HG03457 (cell line): ENCODE data around the gene PRKAR1A.
"Not testable (repeated sequence)": the region's sequence is repeated elsewhere in the genome, so short reads cannot be mapped to it uniquely, and the experiment has no call there.

ENCODE experiments used
- ATAC-seq: cut with Tn5 transposase; IDR thresholded peaks from one replicate; pipeline ENCODE4 v1.9.1; 2021; ENCODE audit warnings: moderate number of reproducible peaks; ENCODE audit not compliant: unreplicated experiment

Gene PRKAR1A

DNA sequence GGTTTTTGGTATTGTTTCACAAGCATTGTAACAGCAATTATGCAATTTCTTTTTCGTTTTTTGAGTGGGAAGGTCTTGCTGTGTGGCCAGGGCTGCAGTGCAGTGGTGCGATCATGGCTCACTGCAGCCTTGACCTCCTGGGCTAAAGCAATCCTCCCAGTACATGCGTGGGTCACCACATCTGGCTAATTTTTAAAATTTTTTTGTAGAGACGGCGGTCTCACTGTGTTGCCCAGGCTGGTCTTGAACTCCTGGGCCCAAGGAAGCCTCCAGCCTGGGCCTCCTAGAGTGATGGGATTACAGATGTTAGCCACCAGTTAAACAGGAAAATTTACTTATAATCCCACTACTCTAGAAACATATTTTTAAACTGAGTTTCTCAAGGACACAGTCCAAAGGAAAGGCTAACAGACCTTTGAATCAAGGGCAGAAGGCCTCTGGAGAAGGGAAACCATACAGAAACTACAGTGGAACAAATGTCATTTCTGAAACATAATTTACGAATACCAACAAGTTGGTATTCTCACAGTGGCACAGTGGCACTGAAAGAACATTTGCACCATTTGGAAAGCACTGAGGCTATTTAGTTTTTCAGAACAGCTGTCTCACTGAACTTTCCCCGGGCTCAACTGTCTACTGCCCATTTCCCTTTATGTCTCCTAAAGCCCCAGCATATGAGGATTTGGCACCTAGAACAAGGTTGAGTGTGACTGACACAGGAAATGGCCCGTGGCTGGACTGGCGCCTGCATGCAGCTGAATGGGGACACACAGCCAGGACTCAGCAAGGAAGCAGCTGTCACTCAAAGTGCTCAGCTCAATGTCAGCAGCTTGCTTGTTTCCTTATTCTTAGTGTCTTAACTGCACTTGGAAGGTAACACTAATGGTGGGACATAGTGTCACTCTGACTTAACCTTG lies 2.8 kb upstream of the PRKAR1A start:
- no peak for ATAC-seq

- no peak for ATAC-seq
These were observed 968 bp upstream of the PRKAR1A start for GRCh38 chr17:68511254-68511670.

GRCh38 chr17:68511671-68512246 lies 471 bp upstream of the PRKAR1A start:
- ATAC-seq = peak; percentile 42

DNA sequence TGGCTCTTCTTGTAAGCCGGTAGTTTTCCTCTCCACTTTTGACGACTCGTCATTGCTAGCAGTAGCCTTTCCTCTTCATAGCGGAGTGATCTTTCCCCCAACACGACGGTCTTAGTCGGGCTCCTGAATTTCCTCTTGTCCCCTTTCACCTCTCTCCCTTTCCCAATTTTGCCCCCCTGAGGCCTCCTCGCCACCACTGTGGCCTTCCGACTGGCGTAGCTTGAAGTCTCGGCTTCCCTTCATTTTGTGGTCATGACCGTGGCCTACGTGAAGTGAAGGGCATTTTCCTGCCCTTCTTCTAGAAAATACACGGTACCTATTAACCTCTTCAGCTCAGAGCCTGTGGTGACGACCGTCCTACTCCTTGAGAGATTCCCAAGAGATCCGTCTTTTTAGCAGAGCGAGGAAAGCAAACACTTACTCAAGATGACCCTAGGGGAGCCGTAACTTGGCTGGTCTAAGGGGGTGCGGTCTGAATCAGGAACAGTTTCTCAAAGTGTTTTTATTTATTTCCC lies 787 bp downstream of the PRKAR1A start:
- no peak for ATAC-seq

GRCh38 chr17:68513932-68514331 lies 1.7 kb downstream of the PRKAR1A start:
- no peak for ATAC-seq

- ATAC-seq = no peak
These were observed 2.8 kb downstream of the PRKAR1A start for GRCh38 chr17:68514831-68515635.

DNA sequence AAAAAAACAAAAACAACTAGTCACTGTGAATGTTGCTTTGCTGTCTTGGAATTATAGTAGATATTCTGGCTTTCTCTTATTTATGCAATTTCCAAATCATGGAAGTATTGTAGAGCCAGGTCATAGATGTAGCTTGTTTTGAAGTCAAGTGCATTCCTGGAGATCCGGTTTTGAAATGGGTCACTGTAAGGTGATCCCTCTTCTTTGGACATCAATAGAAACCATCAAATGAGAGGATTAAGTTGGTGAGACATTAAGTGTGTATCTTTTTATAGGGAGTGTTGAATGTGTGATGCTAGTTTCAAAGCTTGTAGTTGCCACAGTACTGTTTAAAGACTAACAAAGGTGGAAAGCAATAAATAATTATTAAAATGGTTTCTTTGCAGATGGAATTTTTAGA lies 4.5 kb downstream of the PRKAR1A start:
- ATAC-seq = no peak

GRCh38 chr17:68517605-68518004 lies 5.4 kb downstream of the PRKAR1A start:
- not testable (repeated sequence) for ATAC-seq

DNA sequence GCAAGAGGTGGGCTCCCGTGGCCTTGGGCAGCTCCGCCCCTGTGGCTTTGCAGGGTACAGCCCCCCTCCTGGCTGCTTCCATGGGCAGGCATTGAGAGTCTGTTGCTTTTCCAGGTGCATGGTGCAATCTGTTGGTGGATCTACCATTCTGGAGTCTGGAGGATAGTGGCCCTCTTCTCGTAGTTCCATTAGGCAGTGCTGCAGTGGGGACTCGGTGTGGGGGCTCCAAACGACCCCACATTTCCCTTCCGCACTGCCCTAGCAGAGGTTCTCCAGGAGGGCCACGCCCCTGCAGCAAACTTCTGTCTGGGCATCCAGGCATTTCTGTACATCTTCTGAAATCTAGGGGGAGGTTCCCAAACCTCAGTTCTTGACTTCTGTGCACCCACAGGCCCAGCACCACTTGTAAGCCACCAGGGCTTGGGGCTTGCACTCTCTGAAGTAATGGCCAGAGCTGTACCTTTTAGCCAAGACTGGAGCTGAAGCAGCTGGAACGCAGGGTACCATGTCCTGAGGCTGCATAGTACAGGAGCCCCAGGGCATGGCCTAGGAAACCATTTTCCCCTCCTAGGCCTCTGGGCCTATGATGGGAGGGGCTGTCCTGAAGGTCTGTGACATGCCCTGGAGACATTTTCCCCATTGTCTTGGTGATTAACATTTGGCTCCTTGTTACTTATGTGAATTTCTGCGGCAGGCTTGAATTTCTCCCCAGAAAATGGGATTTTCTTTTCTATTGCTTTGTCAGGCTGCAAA lies 6.0 kb downstream of the PRKAR1A start:
- no peak for ATAC-seq

DNA sequence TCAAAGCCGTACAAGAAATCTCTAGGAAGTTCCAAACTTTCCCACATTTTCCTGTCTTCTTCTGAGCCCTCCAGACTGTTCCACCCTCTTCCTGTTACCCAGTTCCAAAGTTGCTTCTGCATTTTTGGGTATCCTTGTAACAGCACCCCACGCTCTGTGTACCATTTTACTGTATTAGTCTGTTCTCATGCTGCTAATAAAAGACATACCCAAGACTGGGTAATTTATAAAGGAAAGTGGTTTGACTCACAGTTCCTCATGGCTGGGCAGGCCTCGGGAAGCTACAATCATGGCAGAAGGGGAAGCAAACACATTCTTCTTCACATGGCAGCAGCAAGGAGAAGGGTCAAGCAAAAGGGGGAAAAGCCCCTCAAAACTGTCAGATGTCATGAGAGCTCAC lies 6.8 kb downstream of the PRKAR1A start:
- not testable (repeated sequence) for ATAC-seq

DNA sequence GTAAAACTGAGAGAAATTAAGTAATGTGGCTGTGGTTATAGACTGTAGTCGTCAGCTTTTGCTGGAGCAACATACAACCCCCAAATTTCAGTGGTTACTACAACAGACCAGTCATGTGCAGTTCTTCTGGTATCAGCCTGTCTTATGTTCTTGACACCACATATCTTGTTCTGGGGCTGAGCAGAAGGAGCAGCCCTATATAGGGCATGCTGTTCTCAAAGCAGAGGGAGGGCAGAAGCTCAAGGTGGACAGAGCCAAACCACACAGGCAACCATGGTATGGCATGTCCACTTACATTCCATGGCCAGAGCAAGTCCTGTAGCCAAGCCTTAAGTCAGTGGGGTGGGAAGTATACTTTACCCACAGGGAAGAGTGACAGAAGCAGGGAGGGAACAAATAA lies 7.7 kb downstream of the PRKAR1A start:
- no peak for ATAC-seq

GRCh38 chr17:68522266-68522665 lies 10.0 kb downstream of the PRKAR1A start:
- no peak for ATAC-seq

GRCh38 chr17:68526548-68526947 lies 14.3 kb downstream of the PRKAR1A start:
- ATAC-seq = no peak

DNA sequence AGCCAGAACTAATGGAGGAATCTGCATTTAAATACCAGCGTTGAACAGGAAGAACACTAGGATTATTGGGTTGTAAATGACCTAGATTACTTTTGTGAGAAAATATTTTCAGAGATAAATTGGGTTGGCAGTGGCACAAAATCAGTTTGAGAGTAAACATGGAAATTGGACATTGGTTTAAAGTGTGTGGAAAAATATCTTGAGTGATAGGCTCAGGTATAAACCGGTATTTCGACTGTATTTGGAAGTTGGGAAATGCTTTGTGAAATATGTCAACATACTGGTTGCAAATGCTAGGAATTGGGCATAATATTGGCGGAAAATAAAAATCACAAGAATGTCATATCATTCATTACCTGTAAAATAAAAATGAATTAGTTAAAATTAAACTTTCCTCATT lies 15.1 kb downstream of the PRKAR1A start:
- no peak for ATAC-seq

- ATAC-seq = no peak
These were observed 19.0 kb downstream of the PRKAR1A start for GRCh38 chr17:68531252-68531651.

DNA sequence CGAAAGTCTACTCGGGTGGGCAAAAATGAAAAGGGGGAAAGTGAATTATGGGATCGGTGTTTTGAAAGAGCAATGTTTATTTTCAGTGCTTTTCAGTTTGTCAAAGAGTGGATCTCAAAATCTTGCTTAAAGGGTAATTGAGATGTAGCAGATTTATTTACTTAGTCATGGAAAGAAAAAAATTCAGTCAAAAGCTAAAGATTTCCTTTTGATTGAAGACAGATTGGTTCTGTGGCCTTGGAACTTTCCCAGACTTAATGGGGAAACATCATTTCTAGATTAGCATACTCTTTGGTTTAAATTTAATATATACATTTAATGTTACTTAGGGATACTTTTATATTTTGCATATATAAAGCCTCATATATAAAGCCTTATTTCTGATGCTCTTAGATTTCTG lies 20.6 kb downstream of the PRKAR1A start:
- ATAC-seq = no peak

DNA sequence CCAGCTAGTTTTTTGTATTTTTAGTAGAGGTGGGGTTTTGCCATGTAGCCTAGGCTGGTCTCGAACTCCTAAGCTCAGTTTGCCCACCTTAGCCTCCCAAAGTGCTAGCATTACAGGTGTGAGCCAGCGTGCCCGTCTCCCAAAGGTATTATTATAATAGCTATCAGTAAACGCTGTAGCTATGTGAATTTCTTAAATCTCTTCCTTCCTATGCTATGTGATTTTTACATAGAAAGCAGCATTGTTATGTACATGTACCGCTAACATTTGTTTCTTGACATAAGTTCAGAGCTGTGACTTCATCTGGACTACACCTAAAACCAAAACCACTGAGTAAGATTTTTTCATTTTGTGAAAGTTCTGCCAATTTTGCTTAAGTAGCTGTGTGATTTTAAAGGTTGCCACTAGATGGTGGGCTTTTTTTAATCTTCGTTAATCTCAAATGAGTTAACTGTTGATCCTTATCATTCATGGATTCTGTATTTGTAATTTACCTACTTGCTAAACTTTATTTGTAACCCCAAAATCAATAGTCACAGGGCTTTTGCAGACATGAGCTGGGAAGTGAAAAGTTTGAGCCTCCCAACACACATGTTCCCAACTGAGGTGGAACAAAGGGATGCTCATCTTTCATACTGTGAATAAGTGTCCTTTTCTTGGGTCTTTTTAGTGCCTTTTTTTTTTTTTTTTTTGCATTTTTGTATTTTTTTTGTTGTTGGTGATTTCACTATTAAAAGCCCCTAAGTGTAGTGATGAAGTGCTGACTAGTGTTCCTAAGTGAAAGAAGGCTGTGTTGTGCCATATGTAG lies 21.9 kb downstream of the PRKAR1A start:
- no peak for ATAC-seq

- no peak for ATAC-seq
These were observed 22.5 kb downstream of the PRKAR1A start for GRCh38 chr17:68534695-68535088.

- no peak for ATAC-seq
These were observed 23.7 kb downstream of the PRKAR1A start for GRCh38 chr17:68535922-68536321.
